ENCODE measurements around the gene ST6GALNAC3.

DNA sequence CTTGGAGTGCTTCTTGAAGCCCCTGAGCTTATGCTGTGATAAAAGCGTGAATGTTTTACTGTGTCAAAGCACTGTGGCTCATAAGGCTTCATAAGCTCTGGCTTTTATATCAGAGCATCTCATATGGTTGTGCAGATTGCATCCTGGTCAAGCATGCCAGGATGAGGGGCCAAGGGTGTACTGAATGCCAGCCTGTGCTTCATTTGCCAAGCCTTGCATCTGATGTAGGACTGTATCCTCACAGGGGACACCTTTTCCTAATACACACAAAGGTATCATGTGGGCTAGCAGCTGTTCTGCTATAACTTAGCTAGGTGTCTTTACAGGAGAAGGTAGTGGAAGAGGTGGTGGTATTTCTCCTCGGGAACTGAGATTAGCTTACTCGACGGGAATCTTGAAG, 134.7 kb downstream of the ST6GALNAC3 start:
- no peak for TF ChIP-seq POLR2A (IDR thresholded peaks at IDR 0.05)
- TF ChIP-seq, protein P1, sequence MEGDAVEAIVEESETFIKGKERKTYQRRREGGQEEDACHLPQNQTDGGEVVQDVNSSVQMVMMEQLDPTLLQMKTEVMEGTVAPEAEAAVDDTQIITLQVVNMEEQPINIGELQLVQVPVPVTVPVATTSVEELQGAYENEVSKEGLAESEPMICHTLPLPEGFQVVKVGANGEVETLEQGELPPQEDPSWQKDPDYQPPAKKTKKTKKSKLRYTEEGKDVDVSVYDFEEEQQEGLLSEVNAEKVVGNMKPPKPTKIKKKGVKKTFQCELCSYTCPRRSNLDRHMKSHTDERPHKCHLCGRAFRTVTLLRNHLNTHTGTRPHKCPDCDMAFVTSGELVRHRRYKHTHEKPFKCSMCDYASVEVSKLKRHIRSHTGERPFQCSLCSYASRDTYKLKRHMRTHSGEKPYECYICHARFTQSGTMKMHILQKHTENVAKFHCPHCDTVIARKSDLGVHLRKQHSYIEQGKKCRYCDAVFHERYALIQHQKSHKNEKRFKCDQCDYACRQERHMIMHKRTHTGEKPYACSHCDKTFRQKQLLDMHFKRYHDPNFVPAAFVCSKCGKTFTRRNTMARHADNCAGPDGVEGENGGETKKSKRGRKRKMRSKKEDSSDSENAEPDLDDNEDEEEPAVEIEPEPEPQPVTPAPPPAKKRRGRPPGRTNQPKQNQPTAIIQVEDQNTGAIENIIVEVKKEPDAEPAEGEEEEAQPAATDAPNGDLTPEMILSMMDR (IDR thresholded peaks at IDR 0.05), result no peak
